ENCODE measurements around the gene TAOK2. TPM values are rescaled to one million over a fixed set of nuclear protein-coding genes. Genes with fewer than 3 reads are reported as not detected.
A peak's percentile ranks its signal among the peaks of the same experiment; 100 is the strongest.

Gene TAOK2
- total RNA-seq, 1 donor from 2014 or later: 40.1 TPM

GRCh38 chr16:29974291-29975133 lies 844 bp downstream of the TAOK2 start:
- peaks cover 1% of the 10 kb centered on the region for H3K36me3 ChIP-seq (ENCODE audit: control insufficient read depth, insufficient read depth, low read length)
- DNase-seq (ENCODE audit: low read depth): no peak
- H3K4me3 ChIP-seq (ENCODE audit: low read depth, low read length): peak overlapping the region; percentile 82
- H3K27me3 ChIP-seq (ENCODE audit: control insufficient read depth, insufficient read depth, low read length): no peaks in the 10 kb centered on the region
- no peak for TF ChIP-seq CTCF (IDR thresholded peaks at IDR 0.05; ENCODE audit: insufficient read depth, low read length, poor library complexity, severe bottlenecking)

GRCh38 chr16:29975134-29975538 lies 1.5 kb downstream of the TAOK2 start:
- no peak for TF ChIP-seq CTCF (IDR thresholded peaks at IDR 0.05; ENCODE audit: insufficient read depth, low read length, poor library complexity, severe bottlenecking)
- no peaks in the 10 kb centered on the region for H3K27me3 ChIP-seq (ENCODE audit: control insufficient read depth, insufficient read depth, low read length)

GRCh38 chr16:29975811-29976511 lies 2.3 kb downstream of the TAOK2 start:
- no peak overlapping the region for H3K4me3 ChIP-seq (ENCODE audit: low read depth, low read length)
- TF ChIP-seq CTCF (IDR thresholded peaks at IDR 0.05; ENCODE audit: insufficient read depth, low read length, poor library complexity, severe bottlenecking): no peak
- no peak for DNase-seq (ENCODE audit: low read depth)
- no peaks in the 10 kb centered on the region for H3K27me3 ChIP-seq (ENCODE audit: control insufficient read depth, insufficient read depth, low read length)
- H3K36me3 ChIP-seq (ENCODE audit: control insufficient read depth, insufficient read depth, low read length): peaks cover 1% of the 10 kb centered on the region

More at GRCh38 chr16:29975134-29975538, 1.5 kb downstream of the TAOK2 start:
- H3K4me3 ChIP-seq (ENCODE audit: low read depth, low read length): peak overlapping the region; percentile 82
- peaks cover 1% of the 10 kb centered on the region for H3K36me3 ChIP-seq (ENCODE audit: control insufficient read depth, insufficient read depth, low read length)
- DNase-seq (ENCODE audit: low read depth): no peak

- Histone ChIP-seq H3K27me3 (ENCODE audit: control insufficient read depth, insufficient read depth, low read length) (no peaks in the 10 kb centered on the region), H3K36me3 (ENCODE audit: control insufficient read depth, insufficient read depth, low read length) (peaks cover 1% of the 10 kb centered on the region), H3K4me3 (ENCODE audit: low read depth, low read length) (no peak overlapping the region)
- no peak for DNase-seq (ENCODE audit: low read depth)
- no peak for TF ChIP-seq CTCF (IDR thresholded peaks at IDR 0.05; ENCODE audit: insufficient read depth, low read length, poor library complexity, severe bottlenecking)
Observed at GRCh38 chr16:29977063-29977825, 3.6 kb downstream of the TAOK2 start.

- Histone ChIP-seq H3K27me3 (ENCODE audit: control insufficient read depth, insufficient read depth, low read length) (no peaks in the 10 kb centered on the region), H3K4me3 (ENCODE audit: low read depth, low read length) (no peak overlapping the region), H3K36me3 (ENCODE audit: control insufficient read depth, insufficient read depth, low read length) (peaks cover 1% of the 10 kb centered on the region)
- no peak for DNase-seq (ENCODE audit: low read depth)
- no peak for TF ChIP-seq CTCF (IDR thresholded peaks at IDR 0.05; ENCODE audit: insufficient read depth, low read length, poor library complexity, severe bottlenecking)
Observed at GRCh38 chr16:29978081-29978480, 4.4 kb downstream of the TAOK2 start.
